AG08395 (cell line): ENCODE results near the gene MKI67.
"Not testable (repeated sequence)": the region's sequence is repeated elsewhere in the genome, so short reads cannot be mapped to it uniquely, and the experiment has no call there.

Experiments used
- DNase-seq: peaks from one replicate; pipeline ENCODE4 v3.0.0; 2012; ENCODE audit warnings: mixed read lengths, low spot score

The MKI67 gene

GRCh38 chr10:128110339-128110738 is 15.9 kb downstream of the MKI67 start:
- DNase-seq = no peak

DNA sequence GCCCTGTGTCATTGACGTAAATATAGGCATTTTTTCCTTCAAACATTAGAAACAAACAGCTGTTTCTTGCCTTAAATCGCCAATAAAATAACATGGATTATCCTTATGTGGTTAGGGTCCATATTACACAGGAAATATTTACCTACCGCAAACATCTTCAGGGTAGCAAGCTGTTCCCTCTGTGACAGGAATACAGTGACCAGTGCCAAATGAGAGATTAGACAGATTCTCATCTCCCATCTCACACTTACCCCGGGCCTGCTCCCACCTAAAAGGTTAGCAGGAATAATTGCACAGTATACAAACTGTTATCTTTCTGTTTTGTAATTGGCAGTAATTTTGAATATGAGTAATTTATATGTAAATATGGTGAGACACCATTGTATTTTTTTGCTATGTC is 16.5 kb downstream of the MKI67 start:
- DNase-seq = no peak

- no peak for DNase-seq
These were observed 20.8 kb downstream of the MKI67 start for GRCh38 chr10:128105383-128105782.

- no peak for DNase-seq
These were observed 23.0 kb downstream of the MKI67 start for GRCh38 chr10:128103229-128103714.

DNA sequence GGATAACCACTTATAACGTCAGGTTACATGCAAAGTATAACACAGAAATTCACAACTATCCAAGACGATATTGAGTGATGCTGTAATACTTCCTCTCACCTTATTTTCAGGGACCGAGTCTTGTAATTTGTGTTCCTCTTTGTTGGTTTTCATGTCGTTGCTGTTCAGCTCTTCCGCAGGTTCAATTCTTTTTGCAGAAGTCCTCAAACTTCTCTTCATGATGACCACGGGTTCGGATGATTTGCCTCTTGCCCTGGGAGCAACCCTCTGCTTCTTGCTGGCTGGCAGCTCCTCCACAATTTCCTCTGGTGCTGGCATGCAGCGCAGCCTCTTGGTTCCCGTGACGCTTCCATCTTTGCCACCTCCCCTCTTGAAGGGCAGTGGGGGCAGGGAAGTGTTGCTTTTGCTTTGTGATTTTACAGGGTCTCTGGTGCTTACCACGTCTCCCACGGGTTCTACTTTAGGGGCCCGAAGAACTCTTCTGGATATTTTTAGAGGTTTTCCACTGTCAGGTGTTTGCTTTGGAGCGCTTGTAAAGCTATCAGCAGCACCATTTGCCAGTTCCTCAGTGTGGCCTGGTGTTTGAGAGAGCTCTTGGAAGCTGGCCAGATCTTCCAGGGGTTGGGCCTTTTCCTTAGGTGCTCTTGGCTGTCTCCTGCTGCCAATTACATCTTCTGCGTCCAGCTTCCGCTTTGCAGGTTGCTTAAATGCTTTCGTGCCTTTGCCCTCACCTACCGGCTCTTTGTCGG is 23.6 kb downstream of the MKI67 start:
- no peak for DNase-seq

DNA sequence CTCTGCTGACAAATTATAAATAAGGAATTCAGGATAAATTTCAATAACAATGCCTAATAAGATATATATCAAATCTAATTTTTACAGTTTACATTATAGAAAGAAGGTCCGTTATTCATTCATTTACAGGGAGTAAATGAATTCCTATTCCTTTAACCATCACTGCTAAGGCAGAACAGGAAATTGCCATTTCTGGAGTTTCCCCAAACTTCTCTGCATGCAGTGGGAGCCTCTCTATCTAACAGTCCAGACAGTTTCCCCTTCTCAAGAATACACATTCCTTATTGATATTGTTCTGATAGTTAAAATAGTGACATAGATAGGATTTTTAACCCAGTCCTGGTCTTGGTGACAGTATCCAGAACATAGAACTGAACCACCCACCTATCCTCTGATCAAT is 24.3 kb downstream of the MKI67 start:
- DNase-seq = no peak

DNA sequence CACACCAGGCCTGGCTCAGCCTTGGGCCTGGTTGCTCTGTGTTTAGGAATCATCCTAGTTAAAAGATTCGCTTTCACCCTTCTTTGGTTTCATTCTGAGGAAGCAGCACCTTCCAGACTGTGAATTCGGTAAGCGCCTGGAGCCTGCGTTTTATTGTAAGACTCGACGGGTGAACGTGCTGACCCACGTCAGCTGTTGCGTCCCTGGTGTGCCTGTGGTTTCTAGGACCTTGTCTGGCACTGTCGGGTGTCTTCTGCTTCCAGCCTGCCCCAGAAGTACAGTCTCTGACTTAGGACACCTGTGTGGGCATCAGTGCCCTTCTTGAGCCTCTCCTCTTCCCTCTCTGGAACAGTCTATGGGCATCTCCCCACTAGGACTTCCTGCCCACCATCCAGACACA is 26.3 kb downstream of the MKI67 start:
- DNase-seq = no peak

DNA sequence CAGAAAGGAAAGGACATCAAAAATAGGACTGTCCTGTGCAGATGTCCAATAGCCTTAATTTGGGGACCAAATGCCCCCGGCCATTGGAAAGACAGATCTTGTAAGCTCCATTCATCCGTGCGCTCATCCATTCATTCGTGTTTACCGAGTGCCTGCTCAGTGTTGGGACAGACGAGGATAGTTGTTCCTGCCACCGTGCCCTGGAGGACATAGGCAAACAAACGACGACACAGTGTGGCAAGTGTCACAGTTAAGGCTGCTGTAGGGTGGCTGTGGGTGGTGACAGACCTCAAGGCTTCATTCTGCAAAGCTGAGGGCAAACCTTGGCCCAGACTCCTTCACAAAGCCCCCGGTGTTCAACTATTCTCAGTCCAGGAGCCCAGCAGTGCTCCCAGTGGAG is 27.6 kb downstream of the MKI67 start:
- no peak for DNase-seq

- no peak for DNase-seq
These were observed 28.4 kb downstream of the MKI67 start for GRCh38 chr10:128097783-128098182.

GRCh38 chr10:128096486-128097199 is 29.6 kb downstream of the MKI67 start:
- no peak for DNase-seq

DNA sequence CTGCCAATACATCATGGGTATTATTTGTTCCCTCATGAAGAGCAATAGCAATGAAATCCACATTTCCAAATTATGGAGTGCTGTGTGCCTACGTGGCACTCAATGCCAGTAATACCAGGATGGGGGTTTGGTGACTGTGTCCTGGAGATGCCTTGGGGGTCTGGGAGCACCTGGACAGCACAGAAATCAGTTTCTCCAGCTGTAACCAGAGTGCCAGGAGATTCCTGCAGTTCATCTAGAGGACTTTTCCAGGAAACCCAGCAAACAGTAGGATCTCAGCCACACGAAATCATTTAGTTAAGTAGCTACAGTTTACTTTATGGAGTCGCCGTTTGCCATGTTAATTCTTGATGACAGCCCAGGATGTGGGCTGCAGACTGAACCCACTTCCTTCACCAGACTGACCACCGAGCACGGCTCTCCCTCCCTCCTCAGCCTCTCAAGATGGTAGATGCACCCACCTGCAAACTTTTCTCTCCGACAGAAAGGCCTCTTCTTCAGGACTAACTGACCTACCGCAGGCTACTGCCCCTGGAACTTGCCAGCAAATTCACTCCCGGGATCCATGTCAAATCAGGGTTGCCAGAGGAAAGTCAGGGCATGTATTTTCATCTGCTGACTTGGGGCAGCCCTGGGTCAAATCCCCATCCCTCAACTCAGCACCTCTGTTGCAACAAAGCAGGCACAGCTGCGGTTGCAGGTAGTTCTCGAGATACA is 30.3 kb downstream of the MKI67 start:
- DNase-seq = no peak

DNA sequence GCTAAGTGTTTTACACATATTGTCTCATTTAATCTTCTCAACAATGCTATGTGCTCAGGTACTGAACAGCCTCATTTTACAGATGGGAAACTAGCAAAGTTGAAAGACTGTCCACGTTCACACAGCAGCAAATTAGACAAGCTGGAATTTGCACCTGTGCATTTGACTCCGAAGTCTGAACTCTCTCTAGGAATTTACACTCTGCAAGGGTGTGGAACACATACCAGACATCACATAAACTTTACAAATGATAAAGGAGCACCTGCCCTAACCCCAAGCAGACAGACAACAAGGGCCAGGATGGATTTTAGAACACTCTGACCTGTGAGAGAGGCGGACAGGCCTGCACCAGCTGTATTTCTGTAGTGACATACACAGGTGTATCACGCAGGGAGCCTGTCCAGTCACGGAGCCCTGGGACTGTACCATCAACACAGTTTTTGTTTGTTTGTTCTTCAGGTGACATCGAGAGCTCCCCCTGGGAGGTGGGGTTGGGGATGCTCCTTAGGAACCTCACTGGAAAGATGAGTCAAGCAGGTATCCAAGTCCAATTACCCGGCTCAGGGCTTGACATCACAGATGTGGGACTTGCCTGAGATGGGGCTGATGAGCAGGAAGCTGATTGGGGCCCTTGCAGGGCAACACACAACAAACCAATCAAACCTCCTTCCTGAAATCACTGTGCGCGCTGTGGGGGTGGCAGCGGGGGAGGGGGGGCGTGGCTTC is 31.0 kb downstream of the MKI67 start:
- no peak for DNase-seq

- not testable (repeated sequence) for DNase-seq
These were observed 31.6 kb downstream of the MKI67 start for GRCh38 chr10:128094596-128094995.

GRCh38 chr10:128092454-128092853 is 33.8 kb downstream of the MKI67 start:
- no peak for DNase-seq

GRCh38 chr10:128091636-128092210 is 34.5 kb downstream of the MKI67 start:
- DNase-seq = no peak

GRCh38 chr10:128087884-128088709 is 38.1 kb downstream of the MKI67 start:
- DNase-seq = no peak

- DNase-seq = no peak
These were observed 38.9 kb downstream of the MKI67 start for GRCh38 chr10:128087146-128087883.

DNA sequence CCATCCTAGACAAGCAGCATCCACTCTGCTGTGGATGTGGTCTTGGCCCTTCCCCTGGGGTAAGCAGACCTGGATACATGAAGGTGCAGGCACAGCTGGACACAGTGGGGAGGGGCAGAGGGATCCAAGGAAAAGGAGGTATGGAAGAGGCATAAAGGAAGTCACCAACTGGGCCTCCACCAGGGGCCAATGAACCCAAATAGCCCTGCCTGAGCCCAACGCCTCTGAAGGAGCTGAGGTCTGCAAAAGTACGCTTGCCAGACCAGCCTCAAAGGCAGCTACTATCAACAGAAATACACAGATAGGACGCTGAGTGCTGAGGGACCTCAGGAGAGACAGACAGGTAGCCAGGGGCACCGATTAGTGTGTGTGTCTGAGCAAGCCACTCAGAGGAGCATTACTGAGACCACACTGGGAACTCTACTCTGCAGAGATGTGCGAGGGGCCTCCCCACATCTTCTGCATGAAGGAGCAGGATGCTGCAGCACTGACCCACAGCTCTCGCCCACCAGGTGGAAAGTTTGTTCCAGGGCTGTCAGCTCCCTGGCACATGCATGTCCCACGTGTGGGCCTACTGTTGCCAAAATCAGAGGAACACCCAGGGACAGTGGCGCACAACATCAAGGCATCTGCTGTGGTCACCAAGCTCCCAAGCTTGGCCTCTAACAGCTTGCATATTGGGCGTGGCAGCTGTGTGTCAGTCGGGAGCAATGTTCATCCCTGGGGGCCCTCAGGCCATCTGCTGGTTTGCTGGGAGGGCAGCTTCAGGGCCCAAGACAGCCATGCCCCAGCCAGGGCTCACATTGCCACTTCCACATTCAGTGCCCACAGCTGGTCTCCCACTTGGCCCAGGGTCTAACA is 40.0 kb downstream of the MKI67 start:
- no peak for DNase-seq

DNA sequence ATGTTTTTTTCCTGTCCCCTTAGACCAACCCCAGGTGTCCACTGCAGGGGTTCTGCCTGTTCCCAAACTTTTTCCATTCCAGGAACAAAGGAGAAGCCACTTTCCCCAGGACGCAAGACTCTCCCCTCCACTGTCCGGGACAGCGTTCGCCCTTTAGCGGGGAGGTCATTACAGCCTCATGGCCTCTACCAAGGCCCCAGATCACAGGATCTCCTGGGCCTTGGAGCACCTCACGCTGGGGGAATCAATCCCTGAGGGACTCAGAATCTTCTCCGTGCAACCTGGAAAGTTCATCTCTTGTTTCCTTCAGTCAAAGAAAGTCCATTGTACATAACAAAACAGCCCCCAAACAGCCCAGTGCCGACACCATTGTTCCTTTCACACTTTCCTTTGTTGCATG is 41.2 kb downstream of the MKI67 start:
- no peak for DNase-seq
